ENCODE measurements around the gene AIP. TPM values are rescaled to one million over a fixed set of nuclear protein-coding genes. Genes with fewer than 3 reads are reported as not detected.

Gene AIP
- total and polyA plus RNA-seq, 9 of the 15 experiments (the other 6 are each of a cell fraction or from before 2014, with no cell fraction given), result 5.2 to 92.5 (median 52.7) TPM

GRCh38 chr11:67495234-67496005 lies 12.6 kb downstream of the AIP start:
- POLR2A ChIA-PET, result no interaction called here

More at GRCh38 chr11:67495234-67496005, 12.6 kb downstream of the AIP start:
- Histone ChIP-seq H3K9ac (ENCODE audit: insufficient read depth in 1 of 2, low read depth in 2 of 2, low read length in 2 of 2) (no peak overlapping the region), H3K79me2 (ENCODE audit: control insufficient read depth, insufficient read depth, low read length) (no peaks in the 10 kb centered on the region), H2AFZ (ENCODE audit: low read depth, low read length) (no peak overlapping the region), H3K4me2 (ENCODE audit: insufficient read depth, low read length) (no peak overlapping the region), H3K4me1 (replicated peaks in 1 of 2; ENCODE audit: control insufficient read depth in 2 of 2, insufficient read depth in 2 of 2, low read length in 2 of 2) (peaks cover 0 to 70% of the 10 kb centered on the region in 2 experiments; a peak in 2 of 5 replicates), H3K36me3 (ENCODE audit: control insufficient read depth, insufficient read depth, low read length) (peaks cover 91% of the 10 kb centered on the region; the same call in 2 of the 3 replicates), H4K20me1 (replicated peaks; ENCODE audit: control insufficient read depth, insufficient read depth, low read length) (no peaks in the 10 kb centered on the region), H3K27me3 (ENCODE audit: control insufficient read depth in 2 of 2, insufficient read depth in 2 of 2, low read length in 2 of 2) (no peaks in the 10 kb centered on the region), H3K27ac (ENCODE audit: extremely low read depth, low read depth, low read length) (no peak overlapping the region), H3K9me3 (replicated peaks; ENCODE audit: control insufficient read depth, insufficient read depth, low read depth, low read length) (no peaks in the 10 kb centered on the region), H3K4me3 (no peak overlapping the region), H3K9me1 (ENCODE audit: control insufficient read depth, insufficient read depth, low read length) (no peaks in the 10 kb centered on the region)
- in situ Hi-C loops (cut with MboI) (no loop called here), intact Hi-C loops (cut with micrococcal nuclease) (no loop called here)
- FAIRE-seq, result no peak
- ATAC-seq, result no peak
- WGBS (ENCODE audit: insufficient coverage, low coverage, missing lambda C conversion rate), result 98% methylated on average over 9 of the region's 16 CpGs
- no peak for DNase-seq (ENCODE audit: extremely low read depth in 1 of 4, low spot score in 3 of 4)
- no peak for TF ChIP-seq CHD1 (IDR thresholded peaks at IDR 0.05; ENCODE audit: low read length)
- no peak for TF ChIP-seq THRAP3 (IDR thresholded peaks at IDR 0.05; ENCODE audit: borderline replicate concordance)
- TF ChIP-seq SIX5 (IDR thresholded peaks at IDR 0.05; ENCODE audit: borderline replicate concordance in 1 of 2, insufficient read depth in 1 of 2, low read depth in 1 of 2, low read length in 2 of 2), result no peak
- TF ChIP-seq HDGF (IDR thresholded peaks at IDR 0.05), result no peak
- TF ChIP-seq CBX1 (IDR thresholded peaks at IDR 0.05; ENCODE audit: low read depth), result no peak
- TF ChIP-seq ESRRA (IDR thresholded peaks at IDR 0.05; ENCODE audit: borderline replicate concordance, low read depth), result no peak
- TF ChIP-seq HMGXB4 (CRISPR knock-in tag; IDR thresholded peaks at IDR 0.05), result no peak
- no peak for TF ChIP-seq THRB (CRISPR knock-in tag; conservative IDR thresholded peaks at IDR 0.05)
- no peak for TF ChIP-seq SMARCA4 (IDR thresholded peaks at IDR 0.05)
- no peak for TF ChIP-seq XRCC5 (IDR thresholded peaks at IDR 0.05; ENCODE audit: low read depth, low read length)
- TF ChIP-seq TEAD1 (CRISPR knock-in tag; IDR thresholded peaks at IDR 0.05), result no peak
- TF ChIP-seq MAX (CRISPR knock-in tag; IDR thresholded peaks at IDR 0.05), result no peak
- no peak for TF ChIP-seq CTBP1 (IDR thresholded peaks at IDR 0.05; ENCODE audit: borderline replicate concordance)
- no peak for TF ChIP-seq CHD4 (IDR thresholded peaks at IDR 0.05; ENCODE audit: insufficient read depth, insufficient replicate concordance, low read depth, low read length, poor library complexity, severe bottlenecking)
- no peak for TF ChIP-seq SIRT6 (IDR thresholded peaks at IDR 0.05; ENCODE audit: low read depth, low read length)
- no peak for TF ChIP-seq NFIC (IDR thresholded peaks at IDR 0.05)
- no TSS peak for BruUV-seq (replicated peaks)
- CTCF ChIA-PET (ENCODE audit: low intra/inter-chr PET ratio), result no interaction called here

Data from K562 (cell line).